PFSK-1 (cell line): ENCODE measurements around the gene ISOC2.

Experiments
- FOXP2 ChIP-seq: optimal IDR thresholded peaks from 2 replicates; pipeline ENCODE3; 2011; ENCODE audit warnings: borderline replicate concordance, control low read depth, inconsistent platforms; ENCODE audit not compliant: insufficient read depth; ENCODE audit errors: extremely low read length, extremely low read depth
- POLR2AphosphoS5 ChIP-seq: IDR thresholded peaks from 2 replicates; pipeline ENCODE4 v1.6.1; 2012; ENCODE audit warnings: low read depth, mild to moderate bottlenecking, control low read depth, low read length, moderate library complexity
- REST ChIP-seq, 2 experiments: IDR thresholded peaks; 2 replicates each; pipeline versions ENCODE4 v1.6.1 to v1.8.0; 2011 to 2012; ENCODE audit warnings: low read depth in 2 of 2, low read length in 2 of 2, control low read depth in 1 of 2, inconsistent platforms in 1 of 2, mild to moderate bottlenecking in 1 of 2, moderate library complexity in 1 of 2; ENCODE audit not compliant: insufficient read depth in 1 of 2
- SIN3A ChIP-seq: IDR thresholded peaks from 2 replicates; pipeline ENCODE4 v1.6.1; 2012; ENCODE audit warnings: mild to moderate bottlenecking, low read length, moderate library complexity, borderline replicate concordance; ENCODE audit not compliant: insufficient read depth
- TAF1 ChIP-seq: IDR thresholded peaks from 2 replicates; pipeline ENCODE4 v1.6.1; 2012; ENCODE audit warnings: low read length, control low read depth, borderline replicate concordance; ENCODE audit not compliant: insufficient read depth

The ISOC2 gene

GRCh38 chr19:55433292-55433691 is 28.1 kb downstream of the ISOC2 start:
- no peak for TF ChIP-seq TAF1
- no peak for TF ChIP-seq REST (IDR thresholded peaks at IDR 0.05; ENCODE audit: insufficient read depth in 1 of 2, low read depth in 2 of 2, low read length in 2 of 2)
- no peak for TF ChIP-seq SIN3A
- no peak for TF ChIP-seq POLR2AphosphoS5
- TF ChIP-seq FOXP2: no peak

GRCh38 chr19:55432241-55432959 is 29.0 kb downstream of the ISOC2 start:
- TF ChIP-seq REST (IDR thresholded peaks at IDR 0.05; ENCODE audit: insufficient read depth in 1 of 2, low read depth in 2 of 2, low read length in 2 of 2) (no peak), FOXP2 (no peak), TAF1 (no peak), POLR2AphosphoS5 (no peak), SIN3A (no peak)

- TF ChIP-seq REST (IDR thresholded peaks at IDR 0.05; ENCODE audit: insufficient read depth in 1 of 2, low read depth in 2 of 2, low read length in 2 of 2) (no peak), FOXP2 (no peak), TAF1 (no peak), POLR2AphosphoS5 (no peak), SIN3A (no peak)
Measured at GRCh38 chr19:55431183-55431582, 30.3 kb downstream of the ISOC2 start.

- TF ChIP-seq FOXP2 (no peak), REST (IDR thresholded peaks at IDR 0.05; ENCODE audit: insufficient read depth in 1 of 2, low read depth in 2 of 2, low read length in 2 of 2) (no peak), POLR2AphosphoS5 (no peak), TAF1 (no peak), SIN3A (no peak)
Measured at GRCh38 chr19:55426042-55426441, 35.4 kb downstream of the ISOC2 start.

GRCh38 chr19:55424518-55424917 is 36.9 kb downstream of the ISOC2 start:
- TF ChIP-seq REST (IDR thresholded peaks at IDR 0.05; ENCODE audit: insufficient read depth in 1 of 2, low read depth in 2 of 2, low read length in 2 of 2) (no peak), FOXP2 (no peak), SIN3A (no peak), POLR2AphosphoS5 (no peak), TAF1 (no peak)
